ENCODE measurements around the gene FAM227B.
"Not testable (repeated sequence)": the region's sequence is repeated elsewhere in the genome, so short reads cannot be mapped to it uniquely, and the experiment has no call there.

Gene FAM227B, protein sequence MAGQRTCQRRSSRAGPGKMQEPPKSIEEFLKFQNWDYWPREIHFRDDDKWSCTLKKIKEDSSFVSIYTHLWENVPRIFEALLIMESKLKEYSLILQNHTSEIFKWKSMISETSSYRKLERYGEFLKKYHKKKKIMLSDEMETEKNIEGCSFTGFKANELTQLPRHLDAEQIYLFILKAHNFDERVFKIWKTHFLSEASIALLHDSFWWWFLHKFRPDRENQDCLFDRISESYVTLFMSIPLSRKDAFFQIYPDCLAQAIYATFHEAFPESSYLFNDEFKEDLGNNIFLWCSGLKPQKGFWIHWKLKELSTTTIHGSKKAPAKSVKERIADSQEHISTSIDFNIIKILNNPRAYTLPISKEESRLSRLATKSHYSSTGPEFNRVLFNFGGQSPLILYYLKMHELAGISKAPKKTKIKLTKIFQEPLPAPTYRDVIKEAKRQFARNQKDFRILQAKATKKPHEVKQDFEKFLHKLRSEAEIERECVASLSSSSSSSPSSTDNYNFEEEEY

DNA sequence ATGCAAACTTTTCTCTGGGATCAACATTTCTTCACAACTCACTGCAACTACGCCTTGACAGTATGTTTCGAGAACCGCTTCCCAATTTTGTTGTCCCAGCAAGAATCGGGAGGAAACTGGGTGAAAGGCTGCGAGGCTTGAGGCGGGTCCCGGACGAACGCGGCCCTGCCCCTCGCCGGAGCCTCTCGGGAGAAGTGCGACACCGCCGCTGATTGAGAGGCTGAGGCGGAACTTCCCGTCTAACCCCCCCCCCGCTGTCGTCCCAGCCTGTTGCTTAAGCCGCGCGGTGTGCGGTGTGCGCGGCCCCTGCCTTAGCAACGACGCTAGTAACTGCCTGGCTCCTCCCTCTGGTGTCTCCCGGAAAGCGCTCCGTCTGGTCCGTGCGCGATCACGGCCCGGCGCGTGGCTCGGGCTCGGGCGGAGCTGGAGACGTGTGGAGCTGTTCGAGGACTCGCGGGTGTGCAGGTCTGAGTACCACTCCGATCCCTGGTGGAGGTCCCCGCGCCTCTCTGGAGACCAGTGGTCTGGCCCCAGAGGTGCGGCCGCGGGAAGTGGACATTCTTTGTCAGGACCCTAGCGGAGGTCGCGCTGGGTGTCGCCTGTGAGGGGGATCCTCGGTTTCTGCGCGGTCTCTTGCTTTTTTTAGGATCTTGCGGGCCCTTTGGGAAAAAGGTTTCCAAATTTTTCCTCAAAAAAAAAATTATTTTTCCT is at the start of gene FAM227B, which contains the start of gene DTWD1:
TSS of gene FAM227B (minus strand) at position 161 of the 711 bp plus-strand sequence. CDS start 5,647 bp downstream, outside the sequence.
TSS of gene DTWD1 (plus strand) at position 391 of the 711 bp plus-strand sequence. CDS start 4,120 bp downstream, outside the sequence.
- in situ Hi-C loops (cut with HindIII; ENCODE audit: low sequenced_read_pairs): no loop called here

GRCh38 chr15:49669288-49669687 is 48.7 kb upstream of the FAM227B start:
- in situ Hi-C loops (cut with HindIII; ENCODE audit: low sequenced_read_pairs): no loop called here

GRCh38 chr15:49666486-49666885 is 45.9 kb upstream of the FAM227B start:
- in situ Hi-C loops (cut with HindIII; ENCODE audit: low sequenced_read_pairs): not testable (repeated sequence)

DNA sequence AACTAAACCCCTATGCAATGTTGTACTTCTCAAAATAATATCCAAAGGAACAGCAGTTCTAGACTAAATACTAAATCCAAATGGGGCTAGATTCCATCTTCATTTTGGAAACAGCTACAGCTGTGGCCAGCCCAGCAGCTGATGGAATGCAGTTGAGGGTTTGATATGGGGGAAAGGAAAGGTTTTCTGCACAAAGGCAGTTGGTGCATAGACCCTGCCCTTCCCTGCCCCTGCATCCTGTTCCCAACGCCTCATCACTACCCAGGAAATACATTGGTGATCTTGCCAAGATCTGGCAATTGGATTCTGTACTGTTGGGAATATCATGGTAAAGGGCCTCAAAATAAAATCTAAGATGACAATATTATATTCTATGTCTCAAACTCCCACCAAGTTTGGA is 44.1 kb upstream of the FAM227B start:
- in situ Hi-C loops (cut with HindIII; ENCODE audit: low sequenced_read_pairs): no loop called here

DNA sequence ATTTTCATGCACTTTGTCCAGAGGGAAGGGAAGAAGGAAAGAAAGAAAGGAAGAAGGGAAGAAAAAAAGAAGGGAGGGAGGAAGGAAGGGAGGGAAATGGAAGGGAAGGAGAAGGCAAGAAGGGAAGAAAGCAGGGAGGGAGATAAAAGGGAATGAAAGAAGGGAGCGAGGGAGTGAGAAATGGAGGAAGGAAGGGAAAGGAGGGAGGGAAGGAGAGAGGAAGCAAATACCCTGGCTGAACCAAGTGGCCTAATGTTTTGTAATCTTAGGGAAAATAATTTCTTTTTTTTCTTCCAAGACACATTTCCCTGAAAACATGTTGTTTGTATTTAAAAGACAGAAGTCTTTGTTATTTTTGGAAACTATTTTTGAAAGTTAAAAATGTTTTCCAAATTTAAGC is 36.1 kb upstream of the FAM227B start:
- in situ Hi-C loops (cut with HindIII; ENCODE audit: low sequenced_read_pairs): no loop called here

- in situ Hi-C loops (cut with HindIII; ENCODE audit: low sequenced_read_pairs): no loop called here
These were observed 32.3 kb upstream of the FAM227B start for GRCh38 chr15:49652922-49653321.

- in situ Hi-C loops (cut with HindIII; ENCODE audit: low sequenced_read_pairs): no loop called here
These were observed 30.1 kb upstream of the FAM227B start for GRCh38 chr15:49650676-49651075.

DNA sequence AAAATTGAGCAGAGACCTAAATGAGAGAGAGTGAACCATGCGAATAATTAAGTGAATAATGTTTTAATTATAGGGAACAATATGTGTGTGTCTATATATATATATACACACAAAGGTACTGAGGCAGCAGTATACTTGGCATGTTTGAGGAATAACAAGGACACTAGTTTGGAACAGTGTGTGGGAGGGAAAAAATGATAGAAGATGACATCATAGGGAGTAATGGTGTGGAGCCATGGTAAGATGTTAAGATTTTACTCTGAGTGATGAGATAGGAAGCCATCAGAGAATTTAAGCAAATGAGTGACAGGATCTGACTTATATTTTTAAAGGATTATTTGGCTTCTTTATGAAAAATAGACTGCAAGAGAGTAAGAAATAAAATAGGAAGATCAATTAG is 29.4 kb upstream of the FAM227B start:
- in situ Hi-C loops (cut with HindIII; ENCODE audit: low sequenced_read_pairs): no loop called here

DNA sequence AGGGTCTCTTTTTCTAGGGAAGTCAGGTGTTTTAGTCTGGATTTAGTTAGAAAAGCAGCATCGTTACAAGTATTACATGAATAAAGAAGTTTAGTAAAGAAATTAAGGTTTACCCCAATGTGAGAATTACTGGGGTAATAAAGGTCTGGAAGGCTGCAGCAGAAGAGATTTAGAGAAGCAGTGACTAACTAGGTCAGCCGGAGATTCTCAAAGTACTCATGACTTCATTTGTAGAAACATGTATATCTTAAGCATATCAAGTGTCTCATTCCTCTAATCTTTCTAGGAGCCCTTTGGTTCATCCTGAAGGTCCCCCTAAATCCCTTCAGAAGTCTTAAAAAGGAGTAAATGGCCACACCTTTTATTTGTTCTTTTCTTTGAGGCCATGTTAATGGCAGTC is 26.3 kb upstream of the FAM227B start:
- in situ Hi-C loops (cut with HindIII; ENCODE audit: low sequenced_read_pairs): no loop called here

GRCh38 chr15:49645941-49646340 is 25.3 kb upstream of the FAM227B start:
- in situ Hi-C loops (cut with HindIII; ENCODE audit: low sequenced_read_pairs): no loop called here

DNA sequence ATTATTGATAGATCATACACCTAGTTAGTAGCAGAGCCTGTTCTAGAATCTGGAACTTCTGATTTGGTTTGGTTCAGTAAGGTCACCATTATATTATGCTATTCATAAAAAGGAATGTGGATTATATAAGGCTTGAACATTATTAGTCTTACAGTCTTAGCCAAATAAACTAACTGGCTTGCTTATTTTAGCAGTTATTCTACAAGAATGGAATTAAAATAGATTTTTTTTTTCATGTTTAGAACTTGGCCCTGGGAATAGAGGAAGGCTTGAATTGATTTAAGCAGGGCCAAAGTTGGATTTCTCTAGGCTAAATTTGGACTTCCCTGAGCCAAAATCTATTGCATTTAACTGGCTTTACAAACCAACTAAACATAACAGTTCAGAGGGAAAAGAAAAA is 24.7 kb upstream of the FAM227B start:
- in situ Hi-C loops (cut with HindIII; ENCODE audit: low sequenced_read_pairs): no loop called here

- in situ Hi-C loops (cut with HindIII; ENCODE audit: low sequenced_read_pairs): no loop called here
These were observed 23.8 kb upstream of the FAM227B start for GRCh38 chr15:49644364-49644794.

- in situ Hi-C loops (cut with HindIII; ENCODE audit: low sequenced_read_pairs): no loop called here
These were observed 17.2 kb upstream of the FAM227B start for GRCh38 chr15:49637857-49638256.

DNA sequence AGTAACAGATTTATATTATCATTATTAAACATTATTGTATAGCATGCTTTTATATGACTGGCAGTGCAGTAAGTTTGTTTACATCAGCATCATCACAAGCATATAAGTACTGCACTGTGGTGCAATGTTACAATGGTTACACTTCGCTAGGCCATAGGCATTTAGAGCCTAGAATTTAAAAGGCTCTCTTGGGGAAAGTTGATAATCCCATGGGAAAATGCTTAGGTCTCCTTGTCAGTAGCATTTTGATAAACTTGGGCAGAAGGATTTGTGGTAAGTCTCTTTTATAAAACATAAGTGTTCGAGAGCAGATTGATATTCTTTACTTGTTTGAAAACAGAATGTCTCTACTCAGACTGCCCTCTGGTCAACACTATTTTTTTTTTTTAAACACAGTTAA is 7.8 kb upstream of the FAM227B start:
- in situ Hi-C loops (cut with HindIII; ENCODE audit: low sequenced_read_pairs): no loop called here

GRCh38 chr15:49627407-49627877 is 6.8 kb upstream of the FAM227B start:
- in situ Hi-C loops (cut with HindIII; ENCODE audit: low sequenced_read_pairs): no loop called here

- in situ Hi-C loops (cut with HindIII; ENCODE audit: low sequenced_read_pairs): no loop called here
These were observed 4.9 kb upstream of the FAM227B start for GRCh38 chr15:49625460-49626036.

DNA sequence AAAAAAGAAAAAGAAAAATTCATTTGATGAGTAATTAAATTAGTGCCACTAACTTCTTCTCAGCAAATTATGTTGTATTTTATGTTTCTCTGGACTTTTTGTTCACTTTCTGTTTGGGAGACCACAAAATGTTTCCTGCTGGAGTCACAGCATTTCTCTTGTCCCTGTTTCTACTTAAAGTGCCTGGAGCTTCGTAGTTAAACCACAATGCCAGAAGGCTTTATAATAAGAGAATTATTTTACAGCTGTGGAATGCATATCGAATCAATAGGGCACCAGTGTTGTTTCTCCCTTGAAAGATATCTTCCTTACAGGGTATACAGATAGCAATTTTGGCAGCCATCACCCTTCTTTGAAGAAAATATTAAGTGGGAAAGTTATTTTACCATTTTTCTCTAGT is 3.4 kb upstream of the FAM227B start:
- in situ Hi-C loops (cut with HindIII; ENCODE audit: low sequenced_read_pairs): no loop called here

DNA sequence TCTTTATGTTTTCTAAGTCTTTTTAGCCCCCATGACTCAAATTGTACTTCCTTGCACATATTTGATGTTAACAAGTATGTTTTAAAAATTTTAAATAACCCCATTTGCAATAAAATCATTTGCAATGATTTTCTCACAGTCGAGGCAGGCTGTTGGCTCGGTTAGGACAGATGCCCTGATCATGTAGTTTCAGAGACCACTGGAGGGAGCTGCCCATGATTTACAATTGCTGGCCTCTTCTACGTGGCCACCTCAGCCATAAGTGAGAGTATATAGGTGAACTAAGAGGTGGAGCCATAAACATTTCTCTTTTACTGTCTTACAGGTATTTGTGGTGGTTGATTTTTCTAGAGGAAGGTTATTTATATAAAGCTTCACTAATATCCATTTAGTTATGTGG is 1.9 kb upstream of the FAM227B start:
- in situ Hi-C loops (cut with HindIII; ENCODE audit: low sequenced_read_pairs): no loop called here

- in situ Hi-C loops (cut with HindIII; ENCODE audit: low sequenced_read_pairs): no loop called here
These were observed 1.3 kb upstream of the FAM227B start for GRCh38 chr15:49621887-49622286.

DNA sequence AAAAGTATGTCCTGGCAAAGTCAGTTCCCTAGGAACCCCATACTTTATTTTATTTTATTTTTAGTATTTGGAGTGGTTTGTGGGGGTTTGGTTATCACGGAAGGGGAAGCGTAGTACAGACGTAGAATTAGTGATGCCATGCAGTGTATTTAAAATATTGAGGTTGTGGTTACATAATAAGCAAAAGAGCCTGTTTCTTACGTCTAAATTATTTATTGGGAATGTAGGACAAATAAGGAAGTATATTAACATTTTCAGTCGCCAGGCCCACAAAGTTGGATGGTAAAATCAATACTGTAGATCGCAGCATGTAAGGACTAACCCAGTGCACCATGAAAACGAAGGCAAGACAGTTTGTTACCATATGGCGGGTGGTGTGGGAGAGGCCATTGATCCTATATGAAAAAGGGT is 788 bp upstream of the FAM227B start:
- in situ Hi-C loops (cut with HindIII; ENCODE audit: low sequenced_read_pairs): no loop called here

DNA sequence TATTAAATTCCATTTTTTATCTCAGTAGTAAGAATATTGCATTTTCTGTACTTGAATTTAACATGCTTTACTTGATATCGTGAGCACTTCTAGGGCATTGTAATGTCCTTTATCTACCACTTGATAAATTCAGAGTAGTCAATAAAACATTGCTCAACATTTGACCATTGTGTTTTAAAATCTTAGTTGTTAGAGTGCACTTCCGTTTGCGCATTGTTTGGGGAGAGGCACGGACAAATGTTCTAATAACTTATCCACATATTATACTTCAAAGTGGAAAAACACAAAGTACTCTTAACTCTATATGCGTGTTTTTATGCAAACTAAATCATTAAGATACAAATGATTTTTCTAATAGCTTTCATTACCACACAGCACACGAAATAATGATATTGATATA is 419 bp downstream of the FAM227B start:
- in situ Hi-C loops (cut with HindIII; ENCODE audit: low sequenced_read_pairs): no loop called here

Data from DLD1 (cell line).